HG03135 (cell line): ENCODE data around the gene STK38.

Source experiments
- ATAC-seq: cut with Tn5 transposase; IDR thresholded peaks from one replicate; pipeline ENCODE4 v1.9.1; 2021; ENCODE audit warnings: mild to moderate bottlenecking, moderate library complexity; ENCODE audit not compliant: unreplicated experiment

The STK38 gene

DNA sequence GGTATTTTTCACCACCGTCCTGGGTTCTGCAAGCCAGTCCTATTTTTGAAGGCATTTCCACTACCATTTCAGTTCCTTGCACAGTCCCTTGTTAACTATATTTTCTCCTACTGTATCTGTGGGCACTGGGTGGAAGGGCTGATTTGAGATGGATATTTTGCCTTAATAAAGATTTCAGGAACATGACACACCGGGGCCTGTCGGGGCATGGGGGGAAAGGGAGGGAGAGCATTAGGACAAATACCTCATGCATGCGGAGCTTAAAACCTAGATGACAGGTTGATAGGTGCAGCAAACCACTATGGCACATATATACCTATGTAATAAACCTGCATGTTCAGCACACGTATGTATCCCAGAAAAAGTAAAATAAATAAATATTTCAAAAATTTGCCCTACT, 22.4 kb downstream of the STK38 start:
- no peak for ATAC-seq

DNA sequence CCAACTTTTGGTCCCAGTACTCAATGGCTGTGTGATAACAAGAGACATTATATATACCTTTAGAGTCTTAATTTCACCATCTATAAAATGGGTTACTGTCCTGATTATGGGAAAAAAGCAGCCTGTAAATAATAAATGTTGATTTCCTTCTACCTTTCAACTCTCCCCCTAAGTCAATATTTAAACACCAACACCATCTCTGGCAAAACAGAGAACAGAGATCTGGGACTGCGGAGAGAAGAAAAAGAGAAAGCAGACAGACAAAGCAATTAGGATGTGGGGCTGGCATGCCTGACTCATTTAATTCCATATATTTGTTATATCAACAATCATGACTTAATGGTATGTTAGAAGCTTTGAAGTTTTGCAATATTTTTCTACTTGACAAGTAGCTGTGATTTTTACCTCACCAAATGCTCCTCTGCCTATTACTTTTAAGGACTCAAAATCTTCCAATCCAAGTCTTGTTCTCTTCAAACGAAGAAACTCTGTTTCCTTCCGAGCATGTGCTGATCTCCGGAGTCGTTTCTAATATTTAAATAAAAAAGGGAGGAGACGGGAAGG, 23.3 kb downstream of the STK38 start:
- no peak for ATAC-seq

DNA sequence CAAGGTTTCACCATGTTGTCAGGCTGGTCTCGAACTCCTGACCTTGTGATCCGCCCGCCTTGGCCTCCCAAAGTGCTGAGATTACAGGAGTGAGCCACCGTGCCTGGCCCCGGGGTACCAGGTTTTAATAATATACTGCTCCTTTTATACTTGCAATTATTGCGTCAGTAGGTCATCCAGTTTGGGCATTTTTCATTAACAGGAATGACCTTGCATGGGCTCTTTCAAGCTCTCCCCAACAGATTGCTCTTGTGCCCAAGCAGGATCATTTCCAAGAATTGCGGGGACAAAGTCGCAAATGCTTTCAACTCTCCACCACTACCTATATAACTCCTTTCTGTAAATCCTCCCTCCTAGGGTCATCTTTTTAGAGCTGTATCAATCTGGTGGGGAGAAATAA, 23.8 kb downstream of the STK38 start:
- no peak for ATAC-seq

DNA sequence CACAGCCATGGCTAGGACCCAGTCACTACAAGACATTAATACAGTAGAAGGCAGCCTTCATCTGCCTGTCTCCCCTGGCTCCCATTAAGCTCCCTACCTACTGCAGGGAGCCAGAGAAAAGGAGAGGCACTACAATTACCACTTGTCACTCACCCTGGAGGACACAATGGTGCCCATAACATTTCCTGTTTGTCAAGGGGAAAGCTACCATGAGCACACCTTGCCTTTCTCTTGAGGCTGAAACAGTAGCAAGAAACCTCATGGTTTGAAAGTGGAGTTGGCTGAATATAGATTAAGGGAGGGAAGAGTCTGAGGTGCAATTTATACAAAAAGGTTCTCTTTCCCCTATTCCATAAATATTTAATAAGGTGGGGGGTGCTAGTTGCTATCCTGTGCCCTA, 27.9 kb downstream of the STK38 start:
- no peak for ATAC-seq

DNA sequence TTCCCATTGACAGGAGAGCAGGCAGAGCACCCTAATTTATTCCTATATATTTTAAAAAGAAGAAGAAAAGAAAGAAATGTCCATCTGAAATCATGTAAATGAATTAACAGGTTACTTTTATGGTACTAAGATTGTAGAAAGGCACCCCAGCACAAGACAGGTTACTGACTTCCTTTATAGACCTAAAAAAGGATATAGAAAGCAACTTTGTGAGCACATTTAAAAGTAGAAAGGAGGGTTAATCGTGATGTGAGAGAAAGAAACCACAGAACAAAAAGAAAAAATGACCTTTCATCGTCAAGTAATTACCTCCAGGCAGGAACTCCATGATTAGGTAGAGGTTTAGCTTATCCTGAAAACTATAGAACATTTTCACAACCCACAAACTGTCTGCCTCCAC, 29.9 kb downstream of the STK38 start:
- ATAC-seq, result no peak

DNA sequence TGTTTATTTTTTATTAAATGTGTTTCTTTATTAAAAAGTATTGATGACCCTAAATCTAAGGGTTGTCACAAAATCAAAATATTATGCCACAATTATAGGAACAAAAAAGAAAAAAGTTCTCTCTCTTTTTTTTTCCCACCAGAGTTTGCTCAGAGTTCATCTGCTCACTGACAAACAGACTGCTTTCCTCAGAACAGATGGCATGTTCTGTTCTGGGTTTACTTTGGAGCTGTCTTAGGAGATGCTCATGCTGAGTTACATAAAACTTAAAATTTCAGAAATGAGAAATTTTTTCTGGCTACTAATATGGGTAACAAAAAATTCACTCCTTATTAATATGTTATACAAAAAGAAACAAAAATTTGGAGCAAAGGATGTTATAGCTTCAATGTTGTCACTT, 30.3 kb downstream of the STK38 start:
- no peak for ATAC-seq

DNA sequence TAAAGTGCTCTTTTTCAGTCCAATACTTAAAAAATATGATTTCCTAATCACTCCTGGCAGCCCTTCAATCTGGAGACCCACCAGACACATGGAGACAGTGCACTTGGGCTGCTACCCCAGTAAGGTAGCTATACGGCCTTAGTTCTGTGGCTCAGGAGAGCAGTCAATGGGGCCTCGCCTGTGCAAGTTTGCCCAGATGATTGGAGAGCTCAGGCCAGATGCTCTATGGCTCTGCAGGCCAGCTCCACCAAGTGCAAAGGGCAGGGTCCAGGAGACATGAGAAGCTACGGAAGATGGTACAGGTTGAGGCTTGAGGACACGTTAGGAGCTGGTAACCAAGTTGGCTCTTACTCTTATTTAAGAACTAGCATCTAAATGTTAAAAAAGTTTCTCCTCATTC, 30.7 kb downstream of the STK38 start:
- no peak for ATAC-seq

DNA sequence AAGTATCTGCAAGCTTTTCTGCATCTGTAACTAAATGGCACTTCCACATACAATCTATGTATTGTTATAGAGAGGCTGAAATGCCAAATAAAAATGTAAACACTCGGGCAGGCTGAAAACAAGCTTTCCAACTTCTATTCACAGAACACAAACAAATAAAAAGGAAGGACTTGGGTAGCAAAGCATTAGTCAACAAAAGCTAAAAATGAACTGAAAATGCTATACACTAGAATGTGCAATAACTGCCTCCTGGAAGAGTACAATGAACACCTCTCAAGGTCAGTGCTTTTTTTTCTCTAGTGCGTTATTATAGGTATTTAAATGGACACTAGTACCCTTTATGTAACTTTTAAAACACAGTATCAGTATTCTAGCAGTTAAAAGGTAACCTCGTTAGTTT, 31.4 kb downstream of the STK38 start:
- ATAC-seq, result no peak

DNA sequence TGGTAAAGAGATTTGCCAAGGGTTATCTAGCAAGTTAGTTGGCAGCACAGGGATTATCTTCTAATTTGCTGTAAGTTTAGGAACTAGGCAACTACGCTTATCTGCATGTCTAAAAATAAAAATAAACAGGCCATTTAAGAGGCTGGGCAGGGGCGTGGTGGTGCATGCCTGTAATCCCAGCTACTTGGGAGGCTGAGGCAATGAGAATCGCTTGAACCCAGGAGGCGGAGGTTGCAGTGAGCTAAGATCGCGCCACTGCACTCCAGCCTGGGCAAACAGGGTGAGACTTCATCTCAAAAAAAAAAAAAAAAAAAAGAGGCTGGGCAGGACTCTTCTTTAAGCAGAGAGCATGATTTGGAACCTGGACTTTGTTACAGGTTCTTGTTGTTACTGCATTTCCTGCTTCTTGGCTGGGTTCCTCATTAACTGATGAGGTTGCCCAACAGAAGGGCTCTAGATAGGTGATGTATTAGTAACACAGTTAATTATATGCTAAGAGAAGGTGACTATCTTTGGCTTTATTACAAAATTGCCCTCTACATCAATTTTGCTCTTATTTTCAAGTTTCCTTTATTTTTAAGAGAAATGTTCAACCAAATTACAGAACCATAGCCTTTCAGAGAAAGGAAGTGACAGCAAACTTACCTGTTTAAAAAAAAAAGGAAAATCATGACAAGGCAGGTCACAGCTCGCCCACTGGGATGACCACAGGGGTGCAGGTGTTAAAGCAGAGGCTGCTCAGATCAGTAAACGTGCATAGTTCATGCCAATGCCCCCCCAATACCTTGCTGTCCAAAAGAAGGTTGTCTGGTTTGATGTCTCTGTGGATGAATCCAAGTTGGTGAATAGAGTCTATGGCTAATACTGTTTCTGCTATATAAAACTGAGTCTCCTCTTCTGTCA, 32.5 kb downstream of the STK38 start:
- no peak for ATAC-seq

DNA sequence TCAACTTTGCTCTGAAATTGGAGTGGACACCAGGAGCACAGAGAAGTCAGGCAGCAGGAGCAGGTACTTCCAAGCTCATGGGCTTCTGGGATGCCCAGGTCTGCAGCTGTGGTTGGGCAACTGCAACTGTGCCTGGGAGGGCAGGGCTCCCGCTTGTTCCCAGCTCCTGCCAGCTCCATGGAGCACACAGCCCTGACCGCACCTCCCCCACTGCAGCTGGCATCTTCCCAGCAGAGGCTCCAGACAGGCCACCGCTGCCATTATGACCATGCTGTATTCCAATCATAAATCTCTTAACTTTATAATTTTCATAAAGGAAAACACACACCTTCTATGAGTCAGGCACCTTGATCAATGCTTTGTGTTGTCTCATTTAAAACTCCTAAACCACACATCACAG, 36.9 kb downstream of the STK38 start:
- no peak for ATAC-seq

DNA sequence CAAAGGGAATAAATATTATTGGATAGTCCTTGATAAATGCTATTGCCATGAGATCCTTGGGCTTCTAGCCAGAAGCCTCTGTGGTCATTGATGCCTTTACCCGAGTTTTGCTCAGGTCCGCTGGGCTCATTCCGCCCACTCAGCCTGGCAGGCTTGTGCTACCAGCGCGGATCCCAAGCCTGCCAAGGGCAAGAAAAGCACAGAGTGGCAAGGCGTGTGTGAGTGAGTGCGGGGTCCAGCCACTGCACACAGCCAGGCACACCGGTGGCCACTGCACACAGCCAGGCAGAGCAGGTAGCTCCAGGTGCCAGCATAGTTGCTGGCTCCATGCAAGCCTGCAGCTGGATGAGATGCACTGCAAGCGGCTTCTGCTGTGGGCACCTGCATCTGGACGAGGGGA, 38.7 kb downstream of the STK38 start:
- no peak for ATAC-seq

DNA sequence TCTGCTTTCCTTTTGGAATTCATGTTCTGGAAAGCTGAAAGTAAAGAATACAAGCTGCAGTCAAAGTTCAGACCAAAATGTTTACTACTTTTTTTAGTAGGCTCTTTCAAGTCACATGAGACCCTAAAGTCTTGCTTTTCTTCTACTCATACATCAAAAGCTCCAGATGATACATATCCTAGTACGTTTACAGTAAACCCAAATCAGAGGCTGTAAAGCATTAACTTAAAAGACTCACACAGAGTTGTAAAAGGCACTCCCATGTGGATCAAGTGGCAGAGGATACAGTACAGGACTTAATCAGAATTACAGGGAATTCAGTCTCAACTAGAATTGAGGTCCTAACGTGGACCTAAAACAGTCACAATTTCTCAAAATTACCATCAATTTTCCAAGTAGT, 40.7 kb downstream of the STK38 start:
- ATAC-seq, result no peak

DNA sequence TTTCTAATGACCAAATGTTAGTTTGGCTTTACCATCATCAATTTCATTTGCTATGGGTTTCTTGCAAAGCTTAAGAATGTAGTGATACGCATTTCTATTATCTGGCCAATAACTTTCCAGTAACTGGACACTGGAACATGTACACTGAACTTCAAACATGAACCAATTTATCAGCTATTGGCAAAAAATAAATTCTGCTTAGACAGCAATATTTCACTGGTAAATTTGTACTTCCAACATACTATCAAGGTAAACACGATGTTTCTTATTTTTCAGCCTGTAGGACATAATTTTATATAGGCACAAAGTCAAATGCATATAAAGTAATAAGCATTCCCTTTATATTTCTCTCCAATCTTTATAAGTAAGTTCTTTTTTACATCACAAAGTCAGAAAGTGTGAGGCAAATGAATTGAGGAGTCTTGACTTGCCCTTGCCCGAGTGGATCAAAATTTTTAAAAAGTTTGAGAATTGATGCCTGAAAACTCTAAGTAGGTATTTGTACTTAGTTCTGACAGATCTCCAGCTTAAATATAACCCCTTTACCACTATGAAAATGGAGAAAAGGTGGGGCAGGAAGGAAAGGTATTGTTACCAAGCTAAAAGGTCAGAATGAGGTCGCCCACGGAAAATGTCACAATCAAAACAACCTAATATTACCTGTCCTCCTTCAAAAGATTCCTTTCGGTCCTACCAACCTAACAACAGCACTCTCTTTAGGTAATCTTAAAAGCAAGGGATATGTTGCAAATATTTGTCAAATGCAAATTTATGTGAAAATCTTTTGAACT, 41.3 kb downstream of the STK38 start:
- ATAC-seq, result no peak

DNA sequence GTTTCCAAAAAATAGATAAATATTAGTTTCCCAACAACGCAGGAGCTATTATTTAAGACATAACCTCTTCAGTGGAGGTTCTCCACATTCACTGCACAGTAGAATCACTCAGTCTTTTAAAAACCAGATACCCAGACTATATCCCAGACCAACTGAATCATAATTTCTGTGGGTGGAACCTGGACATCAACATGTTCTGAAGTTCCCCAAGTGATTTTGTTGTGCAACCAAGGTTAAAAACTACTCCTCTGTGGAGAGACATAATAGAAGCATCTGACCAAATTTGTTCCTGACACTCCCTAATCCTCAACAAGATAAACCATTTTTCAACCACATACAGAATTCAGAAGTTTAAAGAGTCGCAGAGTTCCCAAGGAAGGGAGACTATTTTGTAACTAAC, 42.3 kb downstream of the STK38 start:
- ATAC-seq, result no peak

DNA sequence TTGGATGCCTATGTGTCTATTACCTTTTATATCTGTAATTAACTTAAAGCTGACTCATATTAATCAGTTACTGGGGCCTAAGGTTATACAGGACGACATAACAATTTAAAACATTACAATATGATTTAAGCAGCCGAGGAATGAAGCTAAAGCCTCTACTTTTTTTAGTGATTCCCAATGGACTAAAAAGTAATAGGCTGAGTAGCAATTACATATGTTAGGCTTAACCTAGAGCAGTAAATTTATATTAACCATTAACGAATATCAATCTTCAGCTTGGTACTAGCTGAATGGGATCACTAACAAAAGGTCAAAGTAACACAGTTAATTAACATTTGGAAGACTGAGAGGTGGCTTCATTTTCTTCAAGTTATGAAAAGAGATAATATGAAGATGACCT, 43.1 kb downstream of the STK38 start:
- ATAC-seq, result no peak

DNA sequence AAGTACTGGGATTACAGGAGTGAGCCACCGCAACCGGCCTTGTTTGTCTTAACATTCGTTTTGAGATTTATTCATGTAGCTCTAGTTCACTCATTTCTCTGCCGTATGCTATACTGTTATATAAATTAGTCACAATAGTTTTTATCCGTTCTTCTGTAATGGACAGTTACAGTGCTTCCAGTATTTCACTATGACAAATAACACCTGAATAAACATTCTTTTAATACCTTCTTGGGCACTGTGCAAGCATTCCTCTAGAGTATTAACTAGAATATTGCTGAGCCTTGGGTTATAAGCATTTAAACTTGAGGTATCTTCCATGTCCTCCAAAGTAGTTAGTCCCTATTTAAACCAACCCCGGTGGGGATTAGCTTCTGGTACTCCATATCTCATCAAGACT, 45.6 kb downstream of the STK38 start:
- ATAC-seq, result no peak

DNA sequence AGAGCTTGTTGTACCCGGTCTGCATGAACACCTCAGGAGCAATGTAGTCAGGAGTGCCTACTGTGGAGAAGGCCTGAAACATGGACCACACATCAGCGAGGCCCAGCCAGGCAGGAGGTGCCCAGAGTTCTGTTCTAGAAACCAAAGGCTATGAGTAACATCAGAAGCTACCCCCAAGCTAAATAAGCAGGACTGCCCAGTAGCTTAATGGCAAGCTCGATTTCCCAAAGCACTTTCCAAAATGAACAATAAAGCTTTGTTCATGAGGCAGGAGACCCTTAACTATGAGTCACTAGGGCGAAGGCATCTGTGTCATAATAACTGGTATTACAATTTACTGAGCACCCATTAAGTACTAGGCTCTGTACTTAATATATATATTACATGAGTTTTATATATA, 47.4 kb downstream of the STK38 start:
- ATAC-seq, result no peak

DNA sequence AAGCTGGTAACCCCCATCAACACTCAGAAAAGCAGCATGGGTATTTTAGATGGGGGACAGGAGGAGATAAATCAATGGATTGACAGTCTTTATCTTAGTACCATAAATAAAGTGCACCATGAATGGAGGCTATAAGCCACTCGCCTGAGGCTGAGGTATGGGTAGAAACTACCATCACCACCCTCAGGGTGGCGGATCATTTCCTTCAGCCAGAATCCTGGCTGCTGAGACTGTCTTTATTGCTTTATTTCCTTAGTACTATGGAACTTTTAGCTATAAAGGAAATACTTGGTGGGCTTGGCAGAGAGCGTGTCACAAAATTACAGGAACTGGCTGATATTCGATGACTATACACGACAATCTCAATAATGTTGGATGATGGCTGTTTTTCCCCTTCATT, 52.2 kb downstream of the STK38 start:
- no peak for ATAC-seq

DNA sequence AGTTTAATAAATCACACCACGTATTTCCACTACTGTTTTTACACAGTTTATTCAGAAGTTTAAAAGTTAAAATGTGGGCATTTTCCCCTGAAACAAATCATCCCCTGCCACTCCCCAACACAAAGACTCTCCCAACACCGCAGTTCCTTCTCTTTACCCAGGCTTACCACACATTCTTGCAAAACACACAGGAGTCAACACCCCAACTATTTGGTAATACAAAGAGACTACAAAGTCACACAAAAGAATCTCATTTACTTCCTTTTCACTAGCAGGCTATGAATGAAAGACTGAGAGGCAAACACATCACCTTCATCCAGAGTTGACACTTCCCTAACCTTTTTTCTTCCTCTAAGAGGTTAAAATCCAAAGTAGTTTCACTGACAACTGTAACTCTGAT, 53.4 kb downstream of the STK38 start:
- no peak for ATAC-seq

DNA sequence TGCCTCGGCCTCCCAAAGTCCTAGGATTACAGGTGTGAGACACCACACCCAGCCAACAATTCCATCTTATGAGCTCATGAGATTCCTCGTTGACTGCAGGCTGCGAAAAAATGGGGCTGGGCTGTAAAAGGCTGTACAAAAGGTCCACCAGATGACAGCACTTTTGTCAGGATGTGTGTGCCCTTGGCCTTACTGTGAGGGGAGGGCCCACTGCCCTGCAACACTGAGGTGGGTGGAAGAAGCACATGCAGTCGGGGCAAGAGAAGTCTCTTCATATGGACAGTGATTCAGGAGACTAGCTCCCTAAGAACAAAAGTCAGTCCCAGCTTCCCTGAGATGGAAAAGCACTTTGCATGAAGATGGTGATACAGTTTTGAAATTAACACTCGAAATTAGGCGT, 54.0 kb downstream of the STK38 start:
- ATAC-seq, result no peak

DNA sequence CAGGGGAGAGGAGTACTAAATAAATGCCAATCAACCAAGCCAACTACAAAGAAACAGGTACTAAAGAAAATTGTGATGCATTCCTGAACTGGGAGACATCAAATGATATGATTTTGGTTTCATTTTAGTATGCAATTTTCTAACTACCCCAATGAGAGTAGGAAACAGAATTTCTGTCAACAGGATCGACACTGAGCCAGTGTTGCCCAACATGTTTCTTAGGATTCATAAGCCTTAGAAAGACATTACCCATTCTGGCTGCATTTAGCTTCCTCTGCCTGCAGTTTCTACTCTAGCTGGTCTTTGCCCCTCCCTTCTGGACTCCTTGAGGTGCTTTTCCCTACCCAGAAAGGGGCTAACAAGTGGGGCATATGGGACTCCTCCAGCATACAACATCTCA, 54.7 kb downstream of the STK38 start:
- no peak for ATAC-seq

DNA sequence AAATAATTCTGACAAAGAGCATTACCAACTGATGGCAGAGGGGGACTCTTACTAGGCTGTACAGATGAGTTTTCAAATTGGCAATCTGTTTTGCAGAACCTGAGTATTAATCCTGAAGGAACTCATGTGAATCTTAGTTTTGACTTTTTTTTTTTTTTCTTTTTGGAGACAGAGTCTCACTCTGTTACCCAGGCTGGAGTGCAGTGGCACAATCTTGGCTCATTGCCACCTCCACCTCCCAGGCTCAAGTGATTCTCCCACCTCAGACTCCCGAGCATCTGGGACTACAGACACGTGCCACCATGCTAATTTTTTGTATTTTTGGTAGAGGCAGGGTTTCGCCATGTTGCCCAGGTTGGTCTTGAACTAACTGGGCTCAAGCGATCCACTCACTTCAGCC, 55.2 kb downstream of the STK38 start:
- no peak for ATAC-seq
